ENCODE data around the gene ATF6B.

- TF ChIP-seq POLR2AphosphoS5 (IDR thresholded peaks at IDR 0.05; ENCODE audit: low read depth) (no peak), EZH2 (IDR thresholded peaks at IDR 0.05; ENCODE audit: low read depth, unreplicated experiment) (no peak), STAT1 (IDR thresholded peaks at IDR 0.05; ENCODE audit: unreplicated experiment) (no peak), CTCF (conservative IDR thresholded peaks at IDR 0.05; ENCODE audit: low read depth in 2 of 2) (no peak), NANOG (IDR thresholded peaks at IDR 0.05; ENCODE audit: borderline replicate concordance) (no peak), REST (IDR thresholded peaks at IDR 0.05; ENCODE audit: unreplicated experiment) (no peak), ETS1 (IDR thresholded peaks at IDR 0.05) (no peak)
Observed at GRCh38 chr6:32176476-32177182, 48.6 kb upstream of the ATF6B start.

Data from GM23338 (cell line).